Urinary bladder (tissue), 4 donors: ENCODE measurements around the gene VWA5A. TPM values are rescaled to one million over a fixed set of nuclear protein-coding genes. Genes with fewer than 3 reads are reported as not detected.

Source experiments
- DNase-seq: peaks from one replicate; pipeline ENCODE4 v3.0.0-alpha.2; 2015; ENCODE audit errors: extremely low spot score
- H3K27ac ChIP-seq: one replicate; pipeline ENCODE4 v1.5.1; 2013; ENCODE audit warnings: low read depth, mild to moderate bottlenecking, moderate library complexity
- H3K36me3 ChIP-seq: one replicate; pipeline ENCODE4 v1.6.1; 2013; ENCODE audit warnings: mild to moderate bottlenecking, moderate library complexity; ENCODE audit not compliant: insufficient read depth
- H3K4me1 ChIP-seq: one replicate; pipeline ENCODE4 v1.6.1; 2013; ENCODE audit warnings: mild to moderate bottlenecking, moderate library complexity; ENCODE audit not compliant: insufficient read depth
- H3K4me3 ChIP-seq: one replicate; pipeline ENCODE4 v1.5.1; 2013; ENCODE audit warnings: low read depth, low read length
- WGBS: extraction: QIAGEN DNeasy Blood & Tissue Kit; methylation state at CpG from one replicate; pipeline ENCODE4 v1.1.7; 2013; 5-methylcytosine and 5-hydroxymethylcytosine counted together
- polyA plus RNA-seq: library from polyadenylated mRNA; stranded (reverse); fragments of 200-250 nt; gene quantifications from one replicate; pipeline ENCODE4 v1.2.3, GENCODE V29; 2013
- total RNA-seq: library from RNA; depleted of rRNA; stranded (reverse); fragments of >200 nt; gene quantifications from one replicate; pipeline ENCODE4 v1.2.3, GENCODE V29; 2014
- donor health status: healthy with polysubstance abuse.
- donor health status: healthy.

Gene VWA5A
- total and polyA plus RNA-seq, 2 donors: 21.0 to 36.2 TPM

DNA sequence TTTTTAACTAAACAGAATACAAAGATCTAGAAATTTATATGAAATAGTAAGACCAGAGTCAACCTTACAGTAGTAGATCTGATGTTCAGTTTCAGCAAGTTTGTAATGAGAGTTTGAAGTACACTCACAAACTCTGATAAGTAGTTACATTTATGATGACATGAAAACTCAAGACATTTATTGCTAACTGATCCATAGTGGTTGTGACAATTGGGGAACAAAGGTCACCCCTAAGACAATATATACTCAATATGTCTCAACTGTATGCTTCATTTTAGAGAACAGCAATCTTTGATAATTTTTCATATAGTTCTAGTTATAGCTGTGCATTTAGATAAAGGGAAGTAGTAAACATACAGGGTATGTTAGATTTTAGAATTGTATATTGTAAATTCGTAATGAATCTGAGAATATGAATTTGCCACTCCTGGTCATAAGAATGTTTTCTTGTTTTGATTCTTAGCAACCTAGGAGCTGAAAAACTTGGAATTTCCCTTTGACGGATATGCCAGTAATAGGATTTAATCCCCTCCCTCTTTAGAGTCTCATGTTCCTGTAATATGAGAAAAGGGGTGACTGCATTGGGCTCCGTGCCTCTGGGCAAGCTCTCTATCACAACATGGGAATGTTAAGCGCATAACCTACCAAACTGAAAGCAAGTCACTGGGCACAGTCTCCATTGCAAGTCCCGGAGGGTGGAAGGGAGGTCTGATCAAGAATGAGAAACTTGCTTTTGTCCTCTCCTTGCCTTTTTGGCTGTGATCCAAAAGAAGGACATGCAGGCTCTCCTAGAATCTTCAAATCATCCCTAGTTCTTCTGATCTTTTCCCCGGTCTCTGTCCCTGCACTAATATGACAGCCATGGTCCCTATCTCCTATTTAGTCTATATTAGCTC lies 79.3 kb downstream of the VWA5A start:
- no peak for DNase-seq
- Histone ChIP-seq H3K36me3 (no peaks in the 10 kb centered on the region), H3K4me3 (no peak overlapping the region), H3K4me1 (no peaks in the 10 kb centered on the region), H3K27ac (no peak overlapping the region)
- 66% methylated on average over 6 of the region's 6 CpGs for WGBS

DNA sequence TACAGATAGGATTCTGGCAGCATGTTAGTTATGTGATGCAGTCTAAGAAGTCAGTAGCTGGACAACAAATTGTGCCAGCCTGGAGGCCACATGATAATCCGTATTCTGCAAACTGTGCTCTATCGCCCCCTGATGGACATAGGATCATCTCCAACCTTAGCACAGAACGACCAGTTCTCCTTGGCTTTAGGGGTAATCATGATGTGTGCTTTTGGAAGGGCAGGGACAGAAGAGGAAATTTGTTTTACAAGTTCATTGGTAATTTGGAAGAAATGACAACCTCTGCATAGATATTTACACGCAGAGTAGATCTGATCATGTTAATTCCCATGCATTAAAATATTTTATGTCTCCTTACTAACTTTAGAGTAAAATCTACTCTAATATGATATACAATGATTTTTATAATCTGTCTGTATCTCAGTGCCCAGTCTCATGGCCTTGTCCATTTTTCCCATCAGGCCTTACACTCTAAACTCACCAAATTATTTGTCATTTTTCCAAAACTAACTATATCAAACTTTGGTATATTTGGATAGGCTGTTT lies 80.0 kb downstream of the VWA5A start:
- H3K36me3 ChIP-seq: no peaks in the 10 kb centered on the region
- no peak overlapping the region for H3K4me3 ChIP-seq
- H3K4me1 ChIP-seq: no peaks in the 10 kb centered on the region
- no peak overlapping the region for H3K27ac ChIP-seq
- 28% methylated on average over 4 of the region's 4 CpGs for WGBS
- DNase-seq: no peak

Other genes with a start within 250 kb of the VWA5A start
- gene TMEM225, start 229.8 kb upstream of the VWA5A start, total RNA-seq: not detected
- not detected for gene TMEM225, start 229.8 kb upstream of the VWA5A start, polyA plus RNA-seq
- 0.21 TPM for gene OR8D4, start 213.3 kb upstream of the VWA5A start, total RNA-seq
- not detected for gene OR8D4, start 213.3 kb upstream of the VWA5A start, polyA plus RNA-seq
- not detected for gene OR4D5, start 175.8 kb upstream of the VWA5A start, total RNA-seq
- not detected for gene OR4D5, start 175.8 kb upstream of the VWA5A start, polyA plus RNA-seq
- not detected for gene OR6T1, start 171.6 kb upstream of the VWA5A start, total RNA-seq
- not detected for gene OR6T1, start 171.6 kb upstream of the VWA5A start, polyA plus RNA-seq
- not detected for gene OR10S1, start 137.7 kb upstream of the VWA5A start, total RNA-seq
- gene OR10S1, start 137.7 kb upstream of the VWA5A start, polyA plus RNA-seq: not detected
- gene OR10G6, start 120.3 kb upstream of the VWA5A start, total RNA-seq: not detected
- gene OR10G6, start 120.3 kb upstream of the VWA5A start, polyA plus RNA-seq: not detected
- not detected for gene OR10G4, start 102.5 kb upstream of the VWA5A start, total RNA-seq
- gene OR10G4, start 102.5 kb upstream of the VWA5A start, polyA plus RNA-seq: not detected
- gene OR10G9, start 92.4 kb upstream of the VWA5A start, total RNA-seq: not detected
- gene OR10G9, start 92.4 kb upstream of the VWA5A start, polyA plus RNA-seq: not detected
- not detected for gene OR10G8, start 88.7 kb upstream of the VWA5A start, total RNA-seq
- not detected for gene OR10G8, start 88.7 kb upstream of the VWA5A start, polyA plus RNA-seq
- gene OR10G7, start 74.1 kb upstream of the VWA5A start, total RNA-seq: not detected
- gene OR10G7, start 74.1 kb upstream of the VWA5A start, polyA plus RNA-seq: not detected
- not detected for gene OR10D3, start 67.9 kb downstream of the VWA5A start, total RNA-seq
- gene OR10D3, start 67.9 kb downstream of the VWA5A start, polyA plus RNA-seq: not detected
- gene OR8G1, start 125.6 kb downstream of the VWA5A start, total RNA-seq: not detected
- gene OR8G1, start 125.6 kb downstream of the VWA5A start, polyA plus RNA-seq: not detected
- not detected for gene OR8G5, start 140.9 kb downstream of the VWA5A start, total RNA-seq
- gene OR8G5, start 140.9 kb downstream of the VWA5A start, polyA plus RNA-seq: not detected
- gene OR8D1, start 198.5 kb downstream of the VWA5A start, total RNA-seq: not detected
- gene OR8D1, start 198.5 kb downstream of the VWA5A start, polyA plus RNA-seq: not detected
- not detected for gene OR8D2, start 204.7 kb downstream of the VWA5A start, total RNA-seq
- not detected for gene OR8D2, start 204.7 kb downstream of the VWA5A start, polyA plus RNA-seq